Erythroblast (primary cell): ENCODE measurements around the gene ANLN.
"Not testable (repeated sequence)": the region's sequence is repeated elsewhere in the genome, so short reads cannot be mapped to it uniquely, and the experiment has no call there.

ENCODE experiments used
- GATA1 ChIP-seq: IDR thresholded peaks from 2 replicates; pipeline ENCODE4 v1.6.1; 2011; ENCODE audit warnings: low read depth, mild to moderate bottlenecking, control low read depth, low read length, moderate library complexity
- POLR2A ChIP-seq: IDR thresholded peaks from 2 replicates; pipeline ENCODE4 v1.6.1; 2011; ENCODE audit warnings: mild to moderate bottlenecking, low read length

- not testable (repeated sequence) for TF ChIP-seq POLR2A, GATA1
These were observed 11.1 kb upstream of the ANLN start for GRCh38 chr7:36378555-36378954.
